Amygdala (tissue), 56 donors: ENCODE data around the gene NCSTN.

ENCODE experiments used
- DNase-seq, 56 donors: peaks; one replicate each; lab custom pipeline; 2025; lab: John Stamatoyannopoulos, UW

Gene NCSTN

GRCh38 chr1:160402001-160402795 is 59.0 kb downstream of the NCSTN start:
- DNase-seq = no peak

DNA sequence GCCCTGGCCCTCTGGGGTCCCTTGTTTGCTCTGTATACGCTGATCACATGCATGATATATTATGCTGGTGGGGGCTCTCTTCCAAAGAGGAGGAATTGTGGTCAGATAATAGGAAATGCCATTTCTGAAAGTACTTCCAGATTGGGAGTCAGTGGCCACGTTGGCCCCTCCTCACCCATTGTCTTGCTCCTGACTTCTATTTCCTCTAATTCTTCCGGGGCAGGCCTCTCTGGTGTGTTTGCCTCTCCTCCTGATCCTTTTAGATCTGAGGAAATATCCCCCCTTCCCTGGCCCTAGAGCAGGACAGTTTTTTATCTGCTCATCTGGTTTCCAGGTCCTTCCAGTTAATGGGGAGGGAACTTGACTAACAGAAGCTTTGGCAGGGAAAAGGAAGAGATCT is 60.1 kb downstream of the NCSTN start:
- no peak for DNase-seq

- DNase-seq = no peak
Measured at GRCh38 chr1:160404094-160404493, 60.9 kb downstream of the NCSTN start.

GRCh38 chr1:160405331-160405877 is 62.2 kb downstream of the NCSTN start:
- DNase-seq = no peak

GRCh38 chr1:160406131-160406968 is 63.2 kb downstream of the NCSTN start:
- no peak for DNase-seq

DNA sequence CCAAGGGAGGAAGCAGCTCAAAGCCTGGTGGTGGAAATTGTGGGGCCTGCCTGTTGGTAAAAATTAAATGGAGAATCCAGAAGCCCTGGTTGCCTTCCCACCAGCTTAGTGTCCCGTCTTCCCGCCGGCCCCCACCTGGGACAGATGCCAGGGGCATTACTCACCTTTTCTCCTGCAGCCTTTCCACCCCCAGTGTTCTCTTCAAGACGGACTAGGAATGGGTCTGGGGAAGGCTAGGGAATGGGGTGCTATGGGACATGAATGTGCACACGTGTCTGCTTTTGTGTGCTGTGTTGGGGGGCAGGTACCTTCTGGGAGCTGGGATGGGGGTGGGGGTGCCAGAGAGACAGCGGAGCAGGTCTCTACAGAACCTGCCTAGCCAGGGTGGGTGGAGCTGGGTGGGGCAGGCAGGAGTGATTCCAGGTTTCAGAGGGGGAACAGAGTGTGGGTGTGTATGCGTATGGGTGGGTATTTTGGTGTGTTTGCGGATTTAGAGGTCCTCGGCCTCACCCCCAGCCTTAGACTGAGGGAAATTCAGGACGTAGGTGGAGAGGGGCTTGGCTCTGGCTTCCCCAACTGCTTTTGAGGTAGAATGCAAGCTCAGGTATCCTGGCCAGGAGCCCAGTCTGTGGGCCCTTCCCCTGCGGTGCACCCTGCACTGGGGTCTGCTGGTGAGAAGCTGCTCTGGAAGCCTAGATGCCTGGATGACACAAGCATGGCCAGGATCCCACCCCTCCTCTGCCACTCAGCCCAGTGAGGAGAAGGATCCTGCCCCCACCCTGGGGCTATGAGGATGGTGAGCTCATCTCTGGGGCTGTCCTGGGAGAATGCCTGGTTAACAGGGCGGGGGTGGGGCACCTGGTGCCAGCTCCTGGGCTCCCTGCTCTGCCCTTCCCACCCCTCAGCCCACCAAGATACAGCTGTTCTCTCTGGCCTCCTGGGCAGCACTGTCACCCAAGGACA is 64.9 kb downstream of the NCSTN start:
- DNase-seq = no peak
